HG02943 (cell line): ENCODE results near the gene ABHD14A.
"Not testable (repeated sequence)": the region's sequence is repeated elsewhere in the genome, so short reads cannot be mapped to it uniquely, and the experiment has no call there.

Experiments
- ATAC-seq: cut with Tn5 transposase; IDR thresholded peaks from one replicate; pipeline ENCODE4 v1.9.1; 2021; ENCODE audit warnings: mild to moderate bottlenecking, low read depth, moderate library complexity; ENCODE audit not compliant: unreplicated experiment

The ABHD14A gene

DNA sequence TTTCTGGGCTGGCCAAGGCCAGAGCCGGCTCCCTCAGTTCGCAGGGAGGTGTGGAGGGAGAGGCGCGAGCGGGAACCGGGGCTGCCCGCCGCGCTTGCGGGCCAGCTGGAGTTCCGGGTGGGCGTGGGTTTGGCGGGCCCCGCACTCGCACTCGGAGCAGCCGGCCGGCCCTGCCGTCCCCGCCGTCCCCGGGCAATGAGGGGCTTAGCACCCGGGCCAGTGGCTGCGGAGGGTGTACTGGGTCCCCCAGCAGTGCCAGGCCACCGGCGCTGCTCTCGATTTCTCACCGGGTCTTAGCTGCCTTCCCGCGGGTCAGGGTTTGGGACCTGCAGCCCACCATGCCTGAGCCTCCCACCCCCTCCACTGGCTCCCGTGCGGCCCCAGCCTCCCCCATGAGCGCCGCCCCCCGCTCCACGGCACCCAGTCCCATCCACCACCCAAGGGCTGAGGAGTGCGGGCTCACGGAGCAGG lies 15.7 kb downstream of the ABHD14A start:
- not testable (repeated sequence) for ATAC-seq

DNA sequence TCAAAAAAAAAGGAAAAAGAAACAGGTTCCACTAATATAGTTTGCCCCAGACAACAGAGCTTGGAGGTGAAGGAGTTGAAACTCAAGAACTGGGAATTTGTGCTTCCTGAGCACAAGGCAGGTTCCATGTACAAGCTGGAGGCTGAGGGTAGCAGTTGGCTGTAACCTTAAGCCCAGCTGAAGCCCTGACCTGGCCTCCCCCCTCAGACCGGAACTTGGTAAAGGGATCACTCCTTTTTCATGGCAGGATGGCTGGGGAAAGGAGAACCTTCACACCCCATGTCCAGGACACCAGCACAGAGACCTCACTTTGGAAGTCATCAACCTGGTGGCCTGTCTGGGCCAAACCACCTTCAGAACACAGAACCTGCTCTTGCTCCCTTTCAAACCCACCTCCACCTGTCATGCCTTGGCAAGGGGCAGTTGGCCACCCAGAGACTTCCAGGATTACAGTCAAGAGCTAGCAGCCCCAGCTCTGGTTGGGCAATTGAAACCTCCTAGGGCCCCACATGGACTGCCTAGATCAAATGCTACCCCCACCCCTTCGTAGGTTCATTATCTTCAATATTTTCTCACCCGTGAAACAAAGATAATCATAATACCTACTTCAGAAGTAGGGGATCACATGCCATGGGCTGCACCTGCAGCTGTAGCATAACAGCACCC lies 17.3 kb downstream of the ABHD14A start:
- ATAC-seq, result no peak

- ATAC-seq, result not testable (repeated sequence)
These were observed 18.8 kb downstream of the ABHD14A start for GRCh38 chr3:51993657-51994056.

DNA sequence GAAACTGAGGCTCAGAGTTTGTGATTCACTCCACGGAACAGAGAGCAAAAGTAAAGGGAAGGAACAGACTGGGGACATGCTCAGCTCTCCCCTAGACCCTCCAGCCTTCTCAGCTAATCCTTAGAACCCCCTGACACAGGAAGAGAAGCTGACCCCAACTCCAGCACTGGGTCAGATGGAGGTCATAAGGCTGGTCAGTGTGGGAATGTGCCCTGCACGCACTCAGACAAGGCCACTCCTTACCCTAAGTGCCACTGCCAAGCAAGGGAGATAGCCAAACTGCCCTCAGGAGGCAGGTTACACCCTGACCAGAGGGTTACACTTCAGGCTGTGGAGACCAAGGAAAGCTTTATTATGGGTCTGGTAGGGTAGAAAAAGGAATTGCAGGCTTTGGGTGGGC lies 19.7 kb downstream of the ABHD14A start:
- ATAC-seq, result no peak

GRCh38 chr3:51995346-51996163 lies 20.7 kb downstream of the ABHD14A start, which contains the start of gene RPL29:
Gene RPL29, minus strand, starts transcription at chr3:51995895. Its CDS starts 434 bp downstream, at chr3:51995461.
- peak; percentile 75 for ATAC-seq

DNA sequence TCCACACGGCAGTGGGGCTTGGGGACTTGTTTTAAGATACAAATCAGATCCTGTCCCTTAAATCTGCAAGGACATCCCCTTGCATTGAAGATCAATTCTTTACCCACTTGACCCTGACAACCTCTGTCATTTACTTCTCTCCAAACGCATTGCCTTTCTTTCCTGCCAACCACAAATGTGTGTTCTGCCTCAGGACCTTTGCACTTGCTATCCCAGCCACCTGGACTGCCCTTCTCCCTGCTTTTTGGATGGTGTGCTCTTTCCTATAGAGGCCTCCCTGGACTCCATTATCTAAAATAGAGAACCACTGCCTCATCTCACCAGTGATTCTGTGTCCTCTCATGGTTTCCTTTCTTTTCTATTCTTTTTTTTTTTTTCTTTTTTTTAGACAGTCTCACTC lies 22.3 kb downstream of the ABHD14A start:
- no peak for ATAC-seq

- ATAC-seq, result no peak
These were observed 23.2 kb downstream of the ABHD14A start for GRCh38 chr3:51997935-51998596.

- ATAC-seq, result no peak
These were observed 23.9 kb downstream of the ABHD14A start for GRCh38 chr3:51998774-51999173.

DNA sequence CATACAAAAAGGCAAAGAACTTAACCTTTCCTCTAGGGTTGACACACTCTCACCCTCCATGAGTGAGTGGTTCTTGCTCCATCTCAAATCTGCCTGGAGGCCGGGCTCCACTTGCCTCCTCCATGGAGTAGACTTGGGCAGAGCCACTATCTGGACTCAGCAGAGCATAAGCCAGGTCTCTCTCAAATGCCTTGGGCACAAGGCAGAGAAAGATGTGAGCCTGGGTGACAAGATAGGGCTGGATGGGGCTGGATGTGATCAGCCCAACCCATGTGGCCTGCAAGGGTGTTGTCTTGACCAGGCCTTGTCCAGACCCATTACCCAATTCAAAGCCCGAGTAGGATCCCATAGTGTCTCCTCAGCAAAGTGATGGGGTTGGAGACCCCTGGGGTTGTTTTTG lies 25.0 kb downstream of the ABHD14A start:
- ATAC-seq, result no peak

DNA sequence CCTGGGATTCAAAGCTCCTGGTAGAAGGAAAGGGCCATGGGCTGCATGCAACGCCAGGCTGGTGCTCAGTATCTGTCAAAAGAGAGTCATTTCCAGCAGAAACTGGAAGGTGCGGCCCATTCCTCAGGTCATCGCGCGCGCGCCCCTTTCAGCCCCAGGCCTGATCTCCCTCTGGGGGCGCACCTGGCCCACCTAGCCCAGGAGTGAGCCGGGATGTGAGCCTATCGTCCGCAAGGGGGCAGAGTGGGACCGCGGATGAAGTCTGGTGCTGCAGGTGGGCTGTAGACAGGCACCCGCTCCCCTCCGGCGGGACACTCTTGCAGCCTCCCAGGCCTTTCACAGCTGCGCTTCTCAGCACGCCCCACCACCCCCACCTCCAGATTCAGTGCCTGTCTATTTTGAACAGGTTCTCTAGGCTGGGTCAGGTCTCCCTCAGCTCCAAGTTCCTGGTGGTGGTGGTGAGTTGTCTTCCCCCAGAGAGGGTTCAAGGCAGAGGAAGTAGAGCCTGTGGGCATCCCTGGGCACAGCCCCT lies 26.6 kb downstream of the ABHD14A start:
- peak; percentile 80 for ATAC-seq

DNA sequence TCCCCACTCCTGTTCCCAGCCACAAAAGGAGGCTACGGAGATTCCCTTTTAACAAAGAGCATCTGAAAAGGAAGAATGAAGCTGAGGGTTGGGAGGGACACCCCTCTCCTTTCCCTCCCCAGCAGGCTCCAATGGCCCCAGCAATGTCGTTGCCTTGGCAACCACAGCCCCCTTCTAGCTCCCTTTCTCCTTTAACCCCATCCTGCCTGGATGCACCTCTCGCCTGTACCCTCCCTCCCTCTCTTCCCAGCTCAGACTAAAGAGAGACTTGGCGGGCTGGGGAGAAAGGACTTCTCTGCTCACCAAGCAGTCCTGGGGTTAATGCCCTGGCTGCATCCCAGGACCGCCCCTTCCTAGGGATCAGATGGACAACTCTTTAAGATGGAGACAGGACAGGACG lies 27.9 kb downstream of the ABHD14A start:
- ATAC-seq, result no peak

- ATAC-seq, result no peak
These were observed 29.4 kb downstream of the ABHD14A start for GRCh38 chr3:52004163-52004787.

GRCh38 chr3:52004906-52005395 lies 30.1 kb downstream of the ABHD14A start:
- no peak for ATAC-seq

GRCh38 chr3:52005571-52005986 lies 30.7 kb downstream of the ABHD14A start:
- ATAC-seq, result no peak

GRCh38 chr3:52006017-52006819 lies 31.4 kb downstream of the ABHD14A start:
- no peak for ATAC-seq

DNA sequence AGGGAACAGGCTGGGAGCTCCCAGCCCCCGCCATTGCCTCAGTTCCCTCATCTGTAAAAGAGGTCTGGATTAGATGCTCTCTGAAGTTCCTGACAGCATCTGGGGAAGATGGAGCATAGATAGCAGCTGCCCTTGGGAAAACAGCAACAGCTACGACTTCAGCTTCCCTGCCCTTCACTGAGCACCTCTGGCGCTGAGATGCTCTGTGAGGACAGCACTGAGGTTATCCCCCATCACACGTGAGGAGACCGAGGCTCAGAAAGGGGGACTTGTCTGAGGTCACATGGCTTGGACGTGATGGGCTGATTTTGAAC lies 31.9 kb downstream of the ABHD14A start:
- ATAC-seq, result no peak

DNA sequence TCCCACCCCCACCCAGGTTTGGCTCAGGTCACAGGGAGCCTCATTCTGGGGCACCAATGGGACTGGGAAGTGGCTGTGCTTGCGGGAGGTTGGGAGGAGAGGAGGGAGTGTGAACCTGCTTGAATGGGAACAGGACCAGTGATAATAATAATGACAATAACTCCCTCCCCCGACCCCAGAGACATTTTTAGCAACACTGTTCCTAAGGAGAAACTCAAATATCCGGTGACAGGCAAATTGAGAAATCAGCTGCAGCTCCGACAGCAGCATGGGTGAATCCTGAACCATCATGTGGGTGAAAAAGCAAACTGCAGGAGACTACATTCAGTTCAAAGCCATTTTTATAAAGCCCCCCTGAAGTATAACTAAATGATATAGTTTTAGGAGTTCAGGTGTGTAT lies 32.4 kb downstream of the ABHD14A start:
- ATAC-seq, result no peak

DNA sequence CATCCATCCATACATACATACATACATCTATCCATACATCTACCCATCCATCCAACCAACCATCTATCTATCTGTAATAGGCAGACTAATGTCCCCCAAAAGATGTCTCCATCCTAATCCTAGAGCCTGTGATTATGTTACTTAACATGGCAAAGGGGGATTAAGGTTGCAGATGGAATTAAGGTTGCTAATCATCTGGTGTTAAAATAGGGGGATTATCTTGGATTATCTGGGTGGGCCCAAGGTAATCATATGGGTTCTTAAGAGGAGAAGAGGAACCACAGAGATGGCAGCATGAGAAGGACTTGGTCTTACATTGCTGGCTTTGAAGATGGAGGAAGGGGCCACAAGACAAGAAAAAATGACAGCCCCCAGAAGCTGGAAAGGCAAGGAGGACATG lies 35.6 kb downstream of the ABHD14A start:
- no peak for ATAC-seq

DNA sequence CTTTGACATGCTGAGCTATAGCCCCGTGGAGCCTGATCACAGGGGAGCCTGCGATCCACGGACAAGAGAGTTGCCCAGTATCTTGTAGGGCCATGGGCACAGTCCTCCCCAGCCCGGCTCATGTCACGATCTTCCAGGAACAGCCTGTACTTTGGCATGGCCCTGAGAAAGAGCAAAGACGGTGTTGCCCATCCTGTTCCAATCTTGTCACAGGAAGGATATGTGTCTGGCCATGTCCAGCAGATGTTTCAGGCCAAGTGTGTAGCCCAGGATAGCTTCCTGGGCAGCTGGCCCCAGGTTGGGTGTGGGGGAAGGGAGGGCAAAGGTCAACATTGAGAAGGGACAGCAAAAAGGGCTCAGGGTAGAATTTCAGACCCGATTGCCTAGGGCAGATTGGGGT lies 37.8 kb downstream of the ABHD14A start:
- no peak for ATAC-seq
